Pons (tissue), 1 donor: Measurements from ENCODE around the gene FOXO6.

Experiments used
- DNase-seq: peaks from one replicate; pipeline ENCODE4 v3.0.0-alpha.2; 2016; ENCODE audit warnings: low spot score

FOXO6 gene

GRCh38 chr1:41367288-41367642 lies 6.0 kb downstream of the FOXO6 start:
- no peak for DNase-seq

GRCh38 chr1:41368366-41368765 lies 7.1 kb downstream of the FOXO6 start:
- DNase-seq = no peak

DNA sequence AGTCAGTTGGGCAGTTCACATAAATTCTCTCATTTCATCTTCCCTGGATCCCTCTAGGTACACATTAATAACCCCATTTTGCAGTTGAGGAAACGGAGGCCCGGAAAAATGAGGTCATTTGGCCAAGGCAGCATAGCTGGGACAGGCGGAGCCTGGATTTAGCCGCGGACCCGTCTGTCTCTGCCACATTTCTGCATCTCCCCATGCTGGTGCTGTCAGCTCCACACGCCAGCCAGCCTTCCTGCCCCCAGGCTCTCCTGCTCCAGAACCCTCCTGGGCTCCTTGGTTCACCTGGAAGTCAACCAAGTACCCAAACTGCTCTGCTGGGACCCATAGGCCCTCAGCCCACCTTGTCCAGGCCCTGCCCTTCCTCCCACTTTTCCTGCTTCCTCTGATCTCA lies 7.6 kb downstream of the FOXO6 start:
- DNase-seq = no peak

GRCh38 chr1:41369531-41369930 lies 8.3 kb downstream of the FOXO6 start:
- DNase-seq = no peak

DNA sequence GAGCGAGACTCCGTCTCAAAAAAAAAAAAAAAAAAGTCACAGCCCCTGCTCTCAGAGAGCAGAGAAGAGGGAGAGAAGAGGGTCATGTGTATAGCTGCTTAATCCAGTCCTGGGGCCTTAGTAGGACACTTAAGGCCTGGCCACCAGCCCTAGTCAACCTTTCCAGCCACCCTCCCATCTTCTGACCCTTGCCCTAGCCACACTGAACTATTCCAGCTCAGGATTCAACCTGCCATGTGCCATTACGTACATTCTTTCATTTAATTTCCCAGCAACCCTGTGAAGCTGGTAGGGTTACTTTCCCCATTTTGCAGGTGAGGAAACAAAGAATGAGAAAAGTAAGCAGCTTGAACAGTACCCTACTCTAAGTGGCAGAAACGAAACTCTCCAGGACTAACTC lies 9.0 kb downstream of the FOXO6 start:
- DNase-seq = no peak

- no peak for DNase-seq
Observed at GRCh38 chr1:41370756-41371420, 9.7 kb downstream of the FOXO6 start.

DNA sequence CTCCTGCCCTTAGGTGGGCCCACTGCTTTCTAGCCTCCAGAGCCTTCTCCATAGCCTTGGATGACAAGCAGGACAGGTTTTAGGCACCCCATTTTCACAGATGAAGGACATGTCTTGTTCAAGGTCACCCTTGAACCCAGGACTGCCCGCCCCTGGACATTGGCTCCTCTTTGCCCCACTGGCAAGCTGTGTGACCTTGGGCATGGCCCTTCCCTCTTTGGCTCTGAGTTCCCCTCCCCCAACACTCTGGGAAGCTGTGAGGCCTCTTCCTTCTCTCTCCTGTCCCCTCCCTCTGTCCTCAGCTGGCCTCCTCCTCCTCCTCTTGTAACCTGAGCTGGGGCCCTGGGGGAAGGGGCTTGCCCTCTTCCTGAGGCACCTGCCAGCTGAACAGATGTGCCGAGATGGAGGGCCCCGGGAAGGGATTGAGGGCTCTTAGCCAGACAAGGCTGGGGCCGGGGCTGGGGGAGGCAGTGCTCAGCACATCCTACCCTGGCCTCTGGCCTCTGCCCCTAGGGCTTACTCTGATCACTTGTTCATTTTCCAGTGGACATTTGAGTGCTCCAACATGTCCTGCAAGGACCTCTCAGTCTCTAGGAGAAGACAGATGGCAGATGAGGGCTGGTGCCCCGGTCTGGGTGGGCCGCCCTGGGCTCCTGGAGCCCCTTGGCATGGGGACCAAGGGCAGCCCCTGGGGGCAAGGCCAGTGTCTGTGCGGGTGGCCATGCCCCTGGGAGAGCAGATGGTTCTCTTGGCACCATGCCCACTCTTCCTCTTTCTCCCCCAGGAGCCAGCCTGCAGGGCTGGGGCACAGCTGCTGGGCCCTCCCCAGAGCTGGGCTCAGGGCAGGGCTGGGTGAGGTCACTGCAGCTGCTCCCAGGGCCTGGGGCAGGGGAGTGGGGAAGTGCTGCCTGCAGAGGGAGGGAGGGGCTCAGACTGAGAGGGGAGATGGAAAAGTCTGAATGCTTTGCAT lies 10.7 kb downstream of the FOXO6 start:
- peak; percentile 77 for DNase-seq

DNA sequence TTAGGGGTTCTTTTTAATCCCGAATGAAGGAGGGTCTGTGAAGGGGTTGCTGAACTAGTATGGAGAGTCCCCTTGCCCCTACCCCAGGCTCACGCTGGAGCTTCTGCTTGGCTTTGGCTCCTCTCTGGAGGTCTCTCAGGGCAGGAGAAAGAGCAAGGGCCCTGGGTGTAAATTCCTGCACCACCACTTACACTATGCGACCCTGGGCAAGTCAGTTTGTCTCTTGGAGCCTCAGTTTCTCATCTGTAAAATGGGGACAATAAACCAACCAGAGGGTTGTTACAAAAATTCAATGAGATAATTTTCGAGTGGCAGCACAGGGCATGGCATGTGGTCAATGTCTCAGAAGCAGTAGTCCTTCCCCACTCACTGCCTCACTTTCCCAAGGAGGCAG lies 11.4 kb downstream of the FOXO6 start:
- no peak for DNase-seq

- no peak for DNase-seq
Observed at GRCh38 chr1:41373373-41373772, 12.1 kb downstream of the FOXO6 start.

DNA sequence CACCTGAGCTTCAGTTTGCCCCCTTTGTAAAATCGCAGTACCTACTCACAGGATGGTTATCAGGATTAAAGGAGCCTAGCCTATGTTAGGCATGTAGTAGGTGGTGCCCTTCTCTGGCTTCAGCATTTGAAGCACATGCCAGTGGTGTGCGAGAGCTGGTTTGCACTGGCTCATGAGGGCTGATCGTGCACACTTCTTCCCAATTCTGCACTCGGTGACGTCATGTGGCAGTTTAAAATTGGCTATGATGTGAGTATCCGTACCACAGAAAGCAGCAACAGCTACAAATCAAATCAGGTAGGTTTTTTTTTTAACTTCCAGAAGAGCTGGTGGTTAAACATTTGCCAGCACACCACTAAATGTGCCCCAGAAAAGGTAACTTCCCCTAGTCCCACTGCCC lies 13.5 kb downstream of the FOXO6 start:
- no peak for DNase-seq

DNA sequence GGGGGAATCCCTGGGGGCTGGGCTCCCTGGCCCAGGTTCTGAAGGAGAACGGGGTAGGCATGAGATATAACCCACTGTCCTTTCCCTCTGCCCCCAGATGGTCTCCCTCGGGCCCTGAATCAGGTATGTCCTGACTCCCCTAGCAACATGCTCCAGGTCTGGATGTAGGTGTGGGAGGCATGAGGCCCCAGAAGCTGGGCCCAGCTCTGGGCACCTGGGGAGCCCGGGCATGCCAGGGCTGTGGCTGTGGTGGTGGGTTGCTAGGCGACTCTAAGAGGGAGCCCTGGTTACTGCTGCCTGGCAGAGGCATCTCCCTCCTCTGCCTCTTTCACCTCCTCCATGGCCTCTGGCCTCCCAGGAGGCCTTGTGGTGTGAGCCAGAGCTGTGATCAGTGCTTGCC lies 16.2 kb downstream of the FOXO6 start:
- no peak for DNase-seq

DNA sequence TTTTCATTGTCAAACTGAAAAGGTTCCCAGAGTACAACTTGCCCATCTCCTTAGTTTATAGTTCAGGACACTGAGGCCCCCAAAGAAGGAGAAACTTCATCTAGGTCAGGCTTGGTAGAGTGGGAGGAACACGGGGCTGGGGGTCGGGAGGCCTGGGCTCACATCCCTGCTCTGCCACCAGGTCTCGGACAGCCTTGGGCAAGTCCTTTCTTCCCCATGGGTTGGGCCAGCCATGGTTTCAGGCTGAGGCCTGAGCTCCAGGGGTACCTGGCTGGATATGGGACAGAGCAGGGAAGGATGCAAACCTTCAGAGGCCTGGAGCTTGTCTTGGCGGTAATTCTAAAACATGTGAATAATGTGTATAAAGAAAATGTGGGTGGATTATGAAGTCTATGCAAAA lies 17.0 kb downstream of the FOXO6 start:
- DNase-seq = no peak

- no peak for DNase-seq
Observed at GRCh38 chr1:41378999-41379737, 17.9 kb downstream of the FOXO6 start.

DNA sequence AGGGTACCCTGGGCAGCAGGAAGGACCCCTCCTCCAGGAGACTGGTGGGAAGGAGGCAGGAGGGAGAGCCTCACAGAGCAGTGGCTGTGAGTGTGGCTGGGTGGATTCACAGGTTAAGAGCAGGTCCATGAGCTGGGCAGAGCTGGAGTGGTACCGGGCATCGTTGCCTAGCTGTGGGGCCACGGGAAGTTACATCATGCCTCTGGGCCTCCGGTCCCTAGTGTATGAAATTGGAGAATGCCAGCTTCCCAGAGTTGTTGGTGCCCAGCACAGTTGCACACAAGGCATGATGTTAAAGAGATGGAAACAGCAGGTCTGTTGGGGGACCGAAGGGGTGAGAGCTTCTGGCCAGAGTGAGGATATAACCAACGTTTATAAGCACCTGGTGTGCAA lies 18.5 kb downstream of the FOXO6 start:
- no peak for DNase-seq

GRCh38 chr1:41380195-41380594 lies 19.0 kb downstream of the FOXO6 start:
- DNase-seq = no peak

DNA sequence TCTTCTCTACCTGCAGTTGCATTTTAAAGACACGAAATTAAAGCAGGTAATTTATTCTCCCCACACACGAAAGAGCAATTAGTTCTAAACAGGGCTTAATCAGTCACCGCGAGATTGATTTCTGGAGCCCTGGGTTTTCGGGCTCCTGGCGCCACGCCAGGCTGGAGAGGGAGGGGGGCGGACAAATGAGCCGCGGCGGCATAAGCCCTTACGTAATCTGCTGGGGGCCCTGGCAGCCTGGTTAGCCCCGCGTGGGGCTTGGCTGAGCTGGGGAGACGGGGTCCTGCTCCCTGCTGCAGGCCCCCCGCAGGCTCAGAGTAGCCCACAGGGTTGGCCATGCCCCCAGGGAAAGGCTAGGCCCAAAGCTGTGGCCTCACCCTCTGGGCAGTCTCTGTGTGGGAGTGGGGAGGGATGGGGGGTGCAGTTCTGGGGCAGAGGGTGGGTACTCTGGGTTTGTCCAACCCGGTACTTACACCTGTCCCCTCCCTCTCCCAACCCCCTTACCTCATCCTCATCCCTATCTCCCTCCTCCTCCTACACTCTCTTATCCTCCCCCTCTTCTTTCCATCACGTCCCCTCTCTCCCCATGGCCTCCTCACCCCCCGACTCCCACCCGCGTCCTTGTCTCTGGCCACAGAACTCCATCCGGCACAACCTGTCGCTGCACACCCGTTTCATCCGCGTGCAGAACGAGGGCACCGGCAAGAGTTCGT lies 19.9 kb downstream of the FOXO6 start:
- no peak for DNase-seq

DNA sequence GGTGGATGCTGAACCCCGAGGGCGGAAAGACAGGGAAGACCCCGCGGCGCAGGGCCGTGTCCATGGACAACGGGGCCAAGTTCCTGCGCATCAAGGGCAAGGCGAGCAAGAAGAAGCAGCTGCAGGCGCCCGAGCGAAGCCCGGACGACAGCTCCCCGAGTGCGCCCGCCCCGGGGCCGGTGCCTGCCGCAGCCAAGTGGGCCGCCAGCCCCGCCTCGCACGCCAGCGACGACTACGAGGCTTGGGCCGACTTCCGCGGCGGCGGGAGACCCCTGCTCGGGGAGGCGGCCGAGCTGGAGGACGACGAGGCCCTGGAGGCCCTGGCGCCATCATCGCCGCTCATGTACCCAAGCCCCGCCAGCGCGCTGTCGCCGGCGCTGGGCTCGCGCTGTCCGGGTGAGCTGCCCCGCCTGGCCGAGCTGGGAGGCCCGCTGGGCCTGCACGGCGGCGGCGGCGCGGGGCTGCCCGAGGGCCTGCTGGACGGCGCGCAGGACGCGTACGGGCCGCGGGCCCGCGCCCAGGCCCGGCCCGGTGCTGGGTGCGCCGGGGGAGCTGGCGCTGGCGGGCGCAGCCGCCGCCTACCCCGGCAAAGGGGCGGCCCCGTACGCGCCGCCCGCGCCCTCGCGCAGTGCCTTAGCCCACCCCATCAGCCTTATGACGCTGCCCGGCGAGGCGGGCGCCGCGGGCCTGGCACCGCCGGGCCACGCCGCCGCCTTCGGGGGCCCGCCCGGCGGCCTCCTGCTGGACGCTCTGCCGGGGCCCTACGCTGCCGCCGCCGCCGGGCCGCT lies 20.7 kb downstream of the FOXO6 start:
- DNase-seq = no peak

- no peak for DNase-seq
Observed at GRCh38 chr1:41382480-41383090, 21.4 kb downstream of the FOXO6 start.

GRCh38 chr1:41383094-41383852 lies 22.0 kb downstream of the FOXO6 start:
- no peak for DNase-seq

GRCh38 chr1:41384579-41384978 lies 23.3 kb downstream of the FOXO6 start:
- DNase-seq = no peak
